Heart right ventricle (tissue), 16 donors: ENCODE measurements around the gene CTBP2. TPM values are rescaled to one million over a fixed set of nuclear protein-coding genes. Genes with fewer than 3 reads are reported as not detected.

Experiments used
- ATAC-seq, 8 donors: fragments of 200-7000 bp; cut with Tn5 transposase; one replicate each; pipeline ENCODE4 v1.9.1; 2020; ENCODE audit warnings: mild to moderate bottlenecking in 8 of 8, moderate library complexity in 8 of 8, moderate number of reproducible peaks in 1 of 8
- DNase-seq, 2 donors: peaks; one replicate each; pipeline ENCODE4 v3.0.0-alpha.2; 2020
- H3K27ac ChIP-seq, 10 donors: fragments of 200-600 bp; sonication (generic) in 2 of 10; one replicate each; pipeline versions ENCODE4 v1.5.0 to v1.8.0; 2020 to 2022; ENCODE audit warnings: mild to moderate bottlenecking in 3 of 10
- H3K27me3 ChIP-seq, 7 donors: fragments of 200-600 bp; one replicate each; pipeline ENCODE4 v1.8.0; 2021 to 2022; ENCODE audit warnings: mild to moderate bottlenecking in 2 of 7
- H3K36me3 ChIP-seq, 9 donors: fragments of 200-600 bp; sonication (generic) in 1 of 9; one replicate each; pipeline versions ENCODE4 v1.5.0 to v1.8.0; 2020 to 2022; ENCODE audit warnings: mild to moderate bottlenecking in 2 of 9
- H3K4me1 ChIP-seq, 9 donors: fragments of 200-600 bp; sonication (generic) in 1 of 9; one replicate each; pipeline versions ENCODE4 v1.5.0 to v1.8.0; 2020 to 2022; ENCODE audit warnings: mild to moderate bottlenecking in 4 of 9
- H3K4me3 ChIP-seq, 10 donors: fragments of 200-600 bp; sonication (generic) in 2 of 10; one replicate each; pipeline versions ENCODE4 v1.5.0 to v1.8.0; 2020 to 2022; ENCODE audit warnings: mild to moderate bottlenecking in 7 of 10, moderate library complexity in 2 of 10
- H3K9me3 ChIP-seq, 11 donors: fragments of 200-600 bp in 10 of 11; sonication (generic) in 2 of 11; one replicate each; pipeline versions ENCODE4 v1.5.0 to v1.8.0; 2013 to 2022; ENCODE audit warnings: mild to moderate bottlenecking in 2 of 11, control low read depth in 1 of 11, moderate library complexity in 1 of 11
- CTCF ChIP-seq, 9 donors: fragments of 200-600 bp; sonication (generic) in 2 of 9; IDR thresholded peaks; one replicate each; pipeline versions ENCODE4 v1.5.0 to v1.8.0; 2021 to 2022; ENCODE audit warnings: antibody characterized with exemption in 9 of 9, mild to moderate bottlenecking in 5 of 9, moderate library complexity in 1 of 9
- WGBS, 2 donors: extraction: QIAGEN DNeasy Blood & Tissue Kit; methylation state at CpG; one replicate each; pipeline ENCODE4 v1.1.7; 2013; ENCODE audit warnings: inconsistent platforms in 1 of 2; 5-methylcytosine and 5-hydroxymethylcytosine counted together
- intact Hi-C, 10 donors: fragments of 100-400 bp; cut with DNase I; formaldehyde crosslinking; loops; one replicate each; pipeline versions ENCODE4 v1.11.1 to v1.14.2; 2022
- polyA plus RNA-seq, 2 donors: library from polyadenylated mRNA; stranded (reverse); fragments of 200-250 nt; gene quantifications; one replicate each; pipeline ENCODE4 v1.2.3, GENCODE V29; 2013
- total RNA-seq, 10 donors: library from RNA; stranded (reverse); fragmentation: NEBNext Ultra II Directional in 3 of 10; extraction: Animal tissue kit (Norgen Biotek cat#: 25700) in 3 of 10; gene quantifications; one replicate each; pipeline versions ENCODE4 v1.2.1 to v1.2.4, GENCODE V29; 2021 to 2023
- donor health status: Arrhythmogenic right ventricular cardiomyopathy.
- donor health status: ischemic (EF 13 %, LVEDD 7.1; RV severe dilation, severe dysfunction).
- donor health status: healthy with polysubstance abuse.
- donor health status: DM: no; HTN: yes; CAD: no.
- donor health status: DM: no; HTN: no; CAD: no.
- donor health status: ischemic (EF 25% LVEDD 6.9; RV normal size, moderate dysfunction).
- donor health status: ischemic (EF 25% LVEDD 5.7; RV mildly dilated, moderate dysfunction).
- donor health status: healthy.
- donor health status: DM: yes; HTN: yes; CAD: no.
- donor health status: Ischemic cardiomyopathy.
- donor health status: ischemic (EF 35%, LVEDD 5.7; RV mildly dilated, moderate dysfunction).
- donor health status: nonischemic (EF 11% LVEDD 7.7; RV severe dilation, severe dysfunction).
- donor health status: DM: yes; HTN: yes; CAD: no.
- donor health status: PGD.
- donor health status: ischemic (EF 29% LVEDD 5.4; RV normal size, mild dysfunction).
- donor health status: nonischemic (EF 23%, LVEDD 6.1; RV moderate dilation, normal function).

Gene CTBP2
- total and polyA plus RNA-seq, 12 donors: 14.7 to 36.2 (median 26.0) TPM

GRCh38 chr10:125106586-125106985 lies 53.8 kb downstream of the CTBP2 start:
- DNase-seq (no peak), ATAC-seq (no peak)
- TF ChIP-seq CTCF (IDR thresholded peaks at IDR 0.05): no peak
- Histone ChIP-seq H3K27me3 (no peaks in the 10 kb centered on the region), H3K4me1 (peaks cover 6 to 53% (median 27%) of the 10 kb centered on the region in 9 donors), H3K9me3 (peaks cover 0 to 9% (median 0%) of the 10 kb centered on the region in 11 donors), H3K36me3 (peaks cover 0 to 55% (median 10%) of the 10 kb centered on the region in 9 donors), H3K4me3 (no peak overlapping the region), H3K27ac (no peak overlapping the region)
- intact Hi-C loops: no loop called here
- WGBS, 2 donors: 95% methylated on average over 9 of the region's 9 CpGs

GRCh38 chr10:125105706-125106255 lies 54.6 kb downstream of the CTBP2 start:
- H3K27ac ChIP-seq: no peak overlapping the region
- intact Hi-C loops: no loop called here
- peaks cover 0 to 62% (median 10%) of the 10 kb centered on the region in 9 donors for H3K36me3 ChIP-seq
- TF ChIP-seq CTCF (IDR thresholded peaks at IDR 0.05): no peak
- WGBS, 2 donors: 90 to 92% methylated on average over 9 of the region's 9 CpGs
- no peak overlapping the region for H3K4me3 ChIP-seq
- peaks cover 6 to 57% (median 26%) of the 10 kb centered on the region in 9 donors for H3K4me1 ChIP-seq
- ATAC-seq (no peak), DNase-seq (no peak)
- peaks cover 0 to 9% (median 0%) of the 10 kb centered on the region in 11 donors for H3K9me3 ChIP-seq
- no peaks in the 10 kb centered on the region for H3K27me3 ChIP-seq

GRCh38 chr10:125105155-125105554 lies 55.2 kb downstream of the CTBP2 start:
- peaks cover 0 to 9% (median 0%) of the 10 kb centered on the region in 11 donors for H3K9me3 ChIP-seq
- TF ChIP-seq CTCF (IDR thresholded peaks at IDR 0.05): no peak
- H3K4me1 ChIP-seq: peaks cover 6 to 64% (median 26%) of the 10 kb centered on the region in 9 donors
- peaks cover 0 to 58% (median 10%) of the 10 kb centered on the region in 9 donors for H3K36me3 ChIP-seq
- no peak for DNase-seq
- no peak overlapping the region for H3K4me3 ChIP-seq
- no peaks in the 10 kb centered on the region for H3K27me3 ChIP-seq
- intact Hi-C loops: no loop called here
- no peak overlapping the region for H3K27ac ChIP-seq
- no peak for ATAC-seq

GRCh38 chr10:125104559-125104958 lies 55.8 kb downstream of the CTBP2 start:
- Histone ChIP-seq H3K9me3 (peaks cover 0 to 9% (median 0%) of the 10 kb centered on the region in 11 donors), H3K4me1 (peaks cover 6 to 65% (median 26%) of the 10 kb centered on the region in 9 donors), H3K4me3 (no peak overlapping the region), H3K27ac (no peak overlapping the region), H3K27me3 (no peaks in the 10 kb centered on the region), H3K36me3 (peaks cover 0 to 52% (median 10%) of the 10 kb centered on the region in 9 donors)
- 66 to 68% methylated on average over 10 of the region's 10 CpGs for WGBS, 2 donors
- no peak for TF ChIP-seq CTCF (IDR thresholded peaks at IDR 0.05)
- DNase-seq (no peak), ATAC-seq (no peak)
- intact Hi-C loops: no loop called here
